ENCODE measurements around the gene DLK1. TPM values are rescaled to one million over a fixed set of nuclear protein-coding genes. Genes with fewer than 3 reads are reported as not detected.

DLK1 gene
- total RNA-seq, 4 donors from 2014 or later = not detected

DNA sequence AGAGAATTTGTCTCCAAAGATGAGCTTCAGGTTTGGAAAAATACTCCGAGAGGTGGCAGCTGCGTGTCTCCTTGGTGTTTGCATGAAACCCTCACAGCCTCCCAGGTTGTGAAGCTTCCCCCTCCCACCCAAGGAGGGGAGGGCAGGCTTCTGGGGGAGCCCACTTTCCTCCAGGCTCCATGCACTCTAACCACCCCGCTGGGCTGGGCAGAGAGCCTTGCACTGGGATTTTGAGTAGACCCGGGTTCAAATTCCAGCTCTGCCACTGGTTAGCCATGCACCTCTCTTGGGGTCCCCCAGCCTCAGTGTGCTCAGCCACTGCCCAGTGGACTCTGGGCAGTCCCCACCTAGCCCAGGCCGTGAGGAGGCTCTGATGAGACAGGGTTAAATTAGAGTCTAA is 4.3 kb upstream of the DLK1 start:
- Histone ChIP-seq H3K27me3 (peaks cover 79% of the 10 kb centered on the region), H3K4me1 (no peaks in the 10 kb centered on the region), H3K4me3 (no peak overlapping the region), H3K36me3 (no peaks in the 10 kb centered on the region), H3K27ac (no peak overlapping the region), H3K9me3 (no peaks in the 10 kb centered on the region)
- no peak for DNase-seq (ENCODE audit: low spot score in 2 of 2)
- 70% methylated on average over 5 of the region's 5 CpGs for WGBS
- no peak for TF ChIP-seq POLR2AphosphoS5 (IDR thresholded peaks at IDR 0.05)
- TF ChIP-seq POLR2A (IDR thresholded peaks at IDR 0.05) = no peak
- TF ChIP-seq, protein P1, sequence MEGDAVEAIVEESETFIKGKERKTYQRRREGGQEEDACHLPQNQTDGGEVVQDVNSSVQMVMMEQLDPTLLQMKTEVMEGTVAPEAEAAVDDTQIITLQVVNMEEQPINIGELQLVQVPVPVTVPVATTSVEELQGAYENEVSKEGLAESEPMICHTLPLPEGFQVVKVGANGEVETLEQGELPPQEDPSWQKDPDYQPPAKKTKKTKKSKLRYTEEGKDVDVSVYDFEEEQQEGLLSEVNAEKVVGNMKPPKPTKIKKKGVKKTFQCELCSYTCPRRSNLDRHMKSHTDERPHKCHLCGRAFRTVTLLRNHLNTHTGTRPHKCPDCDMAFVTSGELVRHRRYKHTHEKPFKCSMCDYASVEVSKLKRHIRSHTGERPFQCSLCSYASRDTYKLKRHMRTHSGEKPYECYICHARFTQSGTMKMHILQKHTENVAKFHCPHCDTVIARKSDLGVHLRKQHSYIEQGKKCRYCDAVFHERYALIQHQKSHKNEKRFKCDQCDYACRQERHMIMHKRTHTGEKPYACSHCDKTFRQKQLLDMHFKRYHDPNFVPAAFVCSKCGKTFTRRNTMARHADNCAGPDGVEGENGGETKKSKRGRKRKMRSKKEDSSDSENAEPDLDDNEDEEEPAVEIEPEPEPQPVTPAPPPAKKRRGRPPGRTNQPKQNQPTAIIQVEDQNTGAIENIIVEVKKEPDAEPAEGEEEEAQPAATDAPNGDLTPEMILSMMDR (IDR thresholded peaks at IDR 0.05) = no peak
- no peak for TF ChIP-seq EP300 (IDR thresholded peaks at IDR 0.05)

DNA sequence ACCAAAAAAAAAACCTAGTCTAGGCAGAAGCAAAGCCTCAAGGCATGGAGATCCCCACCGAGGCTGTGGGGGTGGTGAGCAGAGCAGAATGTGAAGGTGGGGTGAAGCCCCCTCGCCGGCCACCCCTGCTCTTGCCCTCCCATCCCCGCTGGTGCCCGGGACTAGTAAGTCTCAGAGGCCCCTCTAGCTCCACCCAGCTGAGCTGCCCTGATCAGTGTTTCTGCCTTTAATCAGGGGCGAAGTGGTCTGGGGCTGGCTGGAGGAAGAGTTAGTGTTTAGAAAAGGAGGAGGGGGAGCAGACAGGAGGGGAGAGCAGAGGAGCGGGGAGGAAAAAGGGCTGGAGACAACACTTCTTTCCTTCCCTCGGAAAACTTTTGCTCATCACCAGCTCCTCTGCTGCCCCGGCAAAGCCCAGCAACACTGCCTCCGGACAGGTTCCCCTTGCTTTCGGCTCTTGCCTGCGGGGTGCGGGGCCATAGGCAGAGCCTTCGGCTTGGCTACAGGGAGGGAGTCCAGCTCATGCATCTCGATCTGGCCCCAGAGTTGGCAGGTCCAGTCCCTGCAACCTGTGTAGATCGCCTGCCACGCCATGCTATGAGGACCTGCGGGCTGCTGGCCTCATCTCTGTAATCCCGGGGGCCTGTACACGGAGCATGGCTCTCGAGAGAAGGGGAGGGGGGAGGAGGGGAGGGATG is 3.4 kb upstream of the DLK1 start:
- H3K4me3 ChIP-seq = no peak overlapping the region
- no peak for TF ChIP-seq POLR2A (IDR thresholded peaks at IDR 0.05)
- TF ChIP-seq EP300 (IDR thresholded peaks at IDR 0.05) = no peak
- no peaks in the 10 kb centered on the region for H3K36me3 ChIP-seq
- H3K27ac ChIP-seq = no peak overlapping the region
- H3K27me3 ChIP-seq = peaks cover 84% of the 10 kb centered on the region
- DNase-seq (ENCODE audit: low spot score in 2 of 2) = no peak
- WGBS = 69% methylated on average over 16 of the region's 21 CpGs
- H3K9me3 ChIP-seq = no peaks in the 10 kb centered on the region
- no peaks in the 10 kb centered on the region for H3K4me1 ChIP-seq

DNA sequence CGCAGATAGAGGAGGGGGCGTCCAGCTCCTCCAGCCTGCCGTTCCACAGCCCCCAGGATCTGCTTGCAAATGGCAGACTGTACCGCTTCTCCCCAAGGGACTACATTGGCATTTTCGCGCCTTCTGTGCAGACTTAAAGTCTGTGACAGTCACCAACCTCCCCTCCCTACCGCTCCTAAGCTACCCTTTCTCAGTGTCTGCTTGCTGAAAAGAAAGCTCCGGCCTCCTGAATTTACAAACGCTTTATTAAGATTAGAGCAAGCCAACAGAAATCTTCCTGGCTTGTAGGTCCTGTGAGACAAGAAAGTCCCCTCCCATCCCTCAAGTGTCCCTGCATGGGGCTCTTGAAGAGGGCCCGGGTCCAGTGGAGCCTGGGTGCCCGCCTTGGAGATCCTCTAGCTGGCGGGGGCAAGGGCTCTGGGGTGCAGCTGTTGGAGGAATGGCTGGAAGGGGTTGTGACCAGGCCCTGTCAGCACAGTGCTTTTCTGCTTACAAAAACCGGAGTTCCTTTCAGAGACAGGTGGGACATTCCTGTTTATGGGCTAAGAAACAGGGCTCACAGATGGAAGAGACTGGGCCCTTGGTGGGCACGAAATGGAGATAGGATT is 2.8 kb upstream of the DLK1 start:
- H3K9me3 ChIP-seq = no peaks in the 10 kb centered on the region
- WGBS = 77% methylated on average over 13 of the region's 14 CpGs
- TF ChIP-seq POLR2A (IDR thresholded peaks at IDR 0.05) (no peak), POLR2AphosphoS5 (IDR thresholded peaks at IDR 0.05) (no peak), EP300 (IDR thresholded peaks at IDR 0.05) (no peak)
- TF ChIP-seq, protein P1 (IDR thresholded peaks at IDR 0.05) = no peak
- H3K4me3 ChIP-seq = no peak overlapping the region
- DNase-seq (ENCODE audit: low spot score in 2 of 2) = no peak
- no peak overlapping the region for H3K27ac ChIP-seq
- H3K27me3 ChIP-seq = peaks cover 87% of the 10 kb centered on the region
- H3K36me3 ChIP-seq = no peaks in the 10 kb centered on the region
- peaks cover under 1% of the 10 kb centered on the region for H3K4me1 ChIP-seq

DNA sequence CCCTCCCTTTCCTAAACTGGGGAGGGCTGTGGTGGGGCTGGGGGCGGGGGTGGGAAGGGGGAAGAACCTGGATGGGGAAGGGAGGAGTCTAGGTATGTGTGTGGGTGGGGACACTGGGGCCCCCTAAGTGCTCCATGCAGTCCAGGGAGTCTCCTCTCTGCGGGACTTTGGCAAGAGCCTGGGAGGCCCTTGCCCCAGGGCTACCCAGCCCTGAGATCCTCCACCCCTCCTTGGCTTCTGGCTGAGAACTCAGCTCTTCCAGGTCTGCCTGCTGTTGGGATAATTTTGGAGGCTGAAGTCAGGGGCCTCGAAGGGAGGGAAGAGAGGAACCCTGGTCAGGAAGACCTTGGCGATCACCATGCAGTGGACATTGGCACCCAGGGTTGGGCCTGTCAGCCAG is 2.2 kb upstream of the DLK1 start:
- peaks cover 87% of the 10 kb centered on the region for H3K27me3 ChIP-seq
- H3K4me3 ChIP-seq = no peak overlapping the region
- peaks cover 4% of the 10 kb centered on the region for H3K4me1 ChIP-seq
- no peak overlapping the region for H3K27ac ChIP-seq
- 64% methylated on average over 3 of the region's 4 CpGs for WGBS
- no peaks in the 10 kb centered on the region for H3K9me3 ChIP-seq
- DNase-seq (ENCODE audit: low spot score in 2 of 2) = no peak
- TF ChIP-seq POLR2AphosphoS5 (IDR thresholded peaks at IDR 0.05) (no peak), EP300 (IDR thresholded peaks at IDR 0.05) (no peak), POLR2A (IDR thresholded peaks at IDR 0.05) (no peak)
- TF ChIP-seq, protein P1 (IDR thresholded peaks at IDR 0.05) = no peak
- no peaks in the 10 kb centered on the region for H3K36me3 ChIP-seq

DNA sequence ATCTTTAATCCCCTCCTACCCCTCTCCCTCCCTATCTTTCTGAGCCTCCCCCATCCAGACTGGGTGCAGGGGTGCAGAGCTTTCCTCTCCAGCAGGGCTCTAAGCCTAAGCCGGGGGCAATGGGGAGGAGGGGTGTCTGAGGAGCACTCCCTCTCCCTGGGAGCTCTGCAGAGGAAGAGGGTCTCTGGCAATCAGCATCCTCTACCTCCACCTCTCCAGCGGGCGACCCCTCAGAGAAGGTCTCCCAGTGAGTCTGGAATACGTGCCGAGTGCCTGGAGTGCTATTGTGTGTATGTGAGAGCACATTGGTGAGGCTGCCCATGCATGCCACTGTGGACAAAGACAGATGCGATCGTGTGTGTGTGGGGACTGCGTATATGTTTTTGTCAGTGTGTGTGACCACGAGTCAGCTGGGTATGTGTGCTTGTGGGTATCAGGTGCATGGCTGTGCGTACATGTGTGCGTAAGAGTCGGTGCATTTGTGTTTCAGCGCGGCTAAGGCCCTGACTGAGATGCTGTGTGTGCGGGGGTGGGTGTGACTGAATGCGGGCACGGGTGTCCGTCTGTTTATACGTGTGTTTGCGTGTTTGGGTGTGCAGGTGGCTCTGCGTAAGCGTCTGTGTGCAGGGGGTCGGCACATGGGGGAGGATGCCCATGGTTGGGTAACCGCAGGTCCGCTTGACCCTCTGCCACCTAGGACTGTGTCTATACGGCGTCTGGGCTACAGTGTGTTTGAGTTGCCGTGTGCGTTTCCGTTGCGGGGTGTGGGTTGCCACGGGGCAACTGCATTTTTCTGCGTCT is 905 bp upstream of the DLK1 start:
- H3K27me3 ChIP-seq = peaks cover 97% of the 10 kb centered on the region
- TF ChIP-seq POLR2A (IDR thresholded peaks at IDR 0.05) = no peak
- WGBS = 88% methylated on average over 30 of the region's 33 CpGs

More for the DNA sequence above, 905 bp upstream of the DLK1 start:
- no peak overlapping the region for H3K4me3 ChIP-seq
- H3K36me3 ChIP-seq = no peaks in the 10 kb centered on the region
- DNase-seq (ENCODE audit: low spot score in 2 of 2) = no peak
- H3K27ac ChIP-seq = no peak overlapping the region
- H3K4me1 ChIP-seq = peaks cover 4% of the 10 kb centered on the region
- H3K9me3 ChIP-seq = no peaks in the 10 kb centered on the region
